Measurements from ENCODE around the gene DCST1.

DNA sequence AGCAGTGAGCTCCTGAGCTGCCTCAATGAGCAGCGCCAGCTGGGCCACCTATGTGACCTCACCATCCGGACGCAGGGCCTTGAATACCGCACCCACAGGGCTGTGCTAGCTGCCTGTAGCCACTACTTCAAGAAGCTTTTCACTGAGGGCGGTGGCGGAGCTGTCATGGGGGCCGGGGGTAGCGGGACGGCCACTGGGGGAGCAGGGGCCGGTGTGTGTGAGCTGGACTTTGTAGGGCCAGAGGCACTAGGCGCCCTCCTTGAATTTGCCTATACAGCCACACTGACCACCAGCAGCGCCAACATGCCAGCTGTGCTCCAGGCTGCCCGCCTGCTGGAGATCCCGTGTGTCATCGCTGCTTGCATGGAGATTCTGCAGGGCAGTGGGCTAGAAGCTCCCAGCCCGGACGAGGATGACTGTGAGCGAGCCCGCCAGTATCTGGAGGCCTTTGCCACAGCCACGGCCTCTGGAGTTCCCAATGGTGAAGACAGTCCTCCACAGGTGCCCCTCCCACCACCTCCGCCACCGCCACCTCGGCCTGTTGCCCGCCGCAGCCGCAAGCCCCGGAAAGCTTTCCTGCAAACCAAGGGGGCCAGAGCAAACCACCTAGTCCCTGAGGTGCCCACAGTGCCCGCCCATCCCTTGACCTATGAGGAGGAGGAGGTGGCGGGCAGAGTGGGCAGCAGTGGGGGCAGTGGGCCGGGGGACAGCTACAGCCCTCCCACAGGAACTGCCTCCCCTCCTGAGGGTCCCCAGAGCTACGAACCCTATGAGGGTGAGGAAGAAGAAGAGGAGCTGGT lies 18.7 kb upstream of the DCST1 start:
- TF ChIP-seq POLR2A (IDR thresholded peaks at IDR 0.05) (no peak), CTCF (IDR thresholded peaks at IDR 0.05) (no peak)

Measured in body of pancreas (tissue), 4 donors.